ENCODE data around the gene SFMBT2. TPM values are rescaled to one million over a fixed set of nuclear protein-coding genes. Genes with fewer than 3 reads are reported as not detected.

The SFMBT2 gene
- total and polyA plus RNA-seq, 2 of the 4 experiments (the other 2 are of a cell fraction), result 0.70 to 1.3 TPM

DNA sequence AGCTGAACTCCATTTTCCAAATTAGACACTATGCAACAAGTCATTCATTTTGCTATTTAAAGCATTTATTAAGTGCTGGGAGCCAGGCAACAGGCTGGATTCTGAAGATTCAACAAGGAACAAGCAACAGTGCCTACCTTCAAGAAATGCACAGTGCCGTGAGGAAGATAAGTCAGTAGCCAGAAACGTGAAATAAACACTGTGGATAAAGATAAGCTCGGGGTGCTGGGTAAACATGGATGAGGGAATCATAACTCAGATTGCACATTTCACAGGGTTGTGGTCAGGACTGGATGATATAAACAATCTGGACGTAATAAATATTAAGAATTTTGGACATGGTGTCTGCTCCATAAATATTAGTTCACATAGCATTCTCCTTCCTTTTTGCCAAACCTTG is 259.3 kb downstream of the SFMBT2 start:
- Histone ChIP-seq H3K4me1 (ENCODE audit: control insufficient read depth, insufficient read depth, low read length) (no peaks in the 10 kb centered on the region), H2AFZ (replicated peaks; ENCODE audit: low read length, poor library complexity) (no peak overlapping the region), H3K9me1 (ENCODE audit: insufficient read depth, low read length) (no peaks in the 10 kb centered on the region), H3K23ac (ENCODE audit: low read depth, low read length) (no peak overlapping the region), H2AK9ac (replicated peaks; ENCODE audit: low read depth, low read length, poor library complexity) (no peak overlapping the region), H4K91ac (ENCODE audit: insufficient read depth, low read depth, low read length) (no peak overlapping the region), H3K4me2 (ENCODE audit: low read depth, low read length) (no peak overlapping the region), H2BK120ac (ENCODE audit: low read depth, low read length) (no peak overlapping the region), H3K9ac (ENCODE audit: low read depth, low read length) (no peak overlapping the region), H3K4ac (ENCODE audit: low read depth, low read length) (no peak overlapping the region), H3K36me3 (ENCODE audit: control insufficient read depth, insufficient read depth, low read length) (no peaks in the 10 kb centered on the region), H3K14ac (replicated peaks; ENCODE audit: low read depth, low read length) (no peak overlapping the region), H3K56ac (ENCODE audit: extremely low read depth, insufficient read depth, low read length) (no peak overlapping the region), H4K8ac (ENCODE audit: low read depth in 2 of 2, low read length in 2 of 2) (no peak overlapping the region), H3K79me1 (ENCODE audit: low read depth in 1 of 2, low read length in 2 of 2) (no peaks in the 10 kb centered on the region), H3K4me3 (ENCODE audit: insufficient read depth, low read depth, low read length) (no peak overlapping the region), H4K20me1 (ENCODE audit: insufficient read depth, low read length) (no peaks in the 10 kb centered on the region), H2BK15ac (ENCODE audit: low read depth, low read length) (no peak overlapping the region), H2BK5ac (ENCODE audit: low read depth, low read length, poor library complexity, severe bottlenecking) (no peak overlapping the region), H3K27me3 (ENCODE audit: control insufficient read depth, insufficient read depth, low read length) (no peaks in the 10 kb centered on the region), H3K9me3 (ENCODE audit: control insufficient read depth, insufficient read depth, low read length) (no peaks in the 10 kb centered on the region), H2BK20ac (ENCODE audit: low read depth, low read length) (no peak overlapping the region), H3K18ac (ENCODE audit: low read depth, low read length) (no peak overlapping the region), H2AK5ac (ENCODE audit: low read depth, low read length) (no peak overlapping the region), H3K27ac (ENCODE audit: insufficient read depth, low read length) (no peak overlapping the region), H4K5ac (ENCODE audit: low read depth, low read length) (no peak overlapping the region)
- no peak for DNase-seq
- dilution Hi-C loops (cut with HindIII; ENCODE audit: low sequenced_read_pairs, unreplicated experiment) (no loop called here), in situ Hi-C loops (cut with MboI; ENCODE audit: low sequenced_read_pairs) (no loop called here), intact Hi-C loops (cut with micrococcal nuclease) (no loop called here)
- no CpG with 5 or more reads among the region's 4 CpGs for WGBS, 2 experiments (ENCODE audit: extremely low coverage in 2 of 2, insufficient read length in 1 of 2)
- POLR2A ChIA-PET (ENCODE audit: unreplicated experiment), result no interaction called here
- no TSS peak for BruUV-seq (replicated peaks)
- CTCF ChIA-PET, result no interaction called here
- TF ChIP-seq NFE2L2 (IDR thresholded peaks at IDR 0.05; ENCODE audit: low read depth, low read length) (no peak), RCOR1 (IDR thresholded peaks at IDR 0.05; ENCODE audit: insufficient replicate concordance, low read length) (no peak), CEBPB (IDR thresholded peaks at IDR 0.05; ENCODE audit: low read depth, low read length) (no peak), MXI1 (IDR thresholded peaks at IDR 0.05; ENCODE audit: borderline replicate concordance, low read depth, low read length) (no peak), SMC3 (IDR thresholded peaks at IDR 0.05; ENCODE audit: low read depth, low read length) (no peak), BHLHE40 (IDR thresholded peaks at IDR 0.05; ENCODE audit: low read depth, low read length) (no peak), FOS (IDR thresholded peaks at IDR 0.05; ENCODE audit: low read depth, low read length) (no peak), POLR2A (IDR thresholded peaks at IDR 0.05; ENCODE audit: low read depth, low read length) (no peak), RAD21 (IDR thresholded peaks at IDR 0.05; ENCODE audit: low read length) (no peak)
- ATAC-seq (ENCODE audit: low read depth), result no peak

All from IMR-90 (cell line).